ENCODE results near the gene LSMEM2. TPM values are rescaled to one million over a fixed set of nuclear protein-coding genes. Genes with fewer than 3 reads are reported as not detected.

Gene LSMEM2
- total and polyA plus RNA-seq, 2 experiments from 2014 or later = not detected

DNA sequence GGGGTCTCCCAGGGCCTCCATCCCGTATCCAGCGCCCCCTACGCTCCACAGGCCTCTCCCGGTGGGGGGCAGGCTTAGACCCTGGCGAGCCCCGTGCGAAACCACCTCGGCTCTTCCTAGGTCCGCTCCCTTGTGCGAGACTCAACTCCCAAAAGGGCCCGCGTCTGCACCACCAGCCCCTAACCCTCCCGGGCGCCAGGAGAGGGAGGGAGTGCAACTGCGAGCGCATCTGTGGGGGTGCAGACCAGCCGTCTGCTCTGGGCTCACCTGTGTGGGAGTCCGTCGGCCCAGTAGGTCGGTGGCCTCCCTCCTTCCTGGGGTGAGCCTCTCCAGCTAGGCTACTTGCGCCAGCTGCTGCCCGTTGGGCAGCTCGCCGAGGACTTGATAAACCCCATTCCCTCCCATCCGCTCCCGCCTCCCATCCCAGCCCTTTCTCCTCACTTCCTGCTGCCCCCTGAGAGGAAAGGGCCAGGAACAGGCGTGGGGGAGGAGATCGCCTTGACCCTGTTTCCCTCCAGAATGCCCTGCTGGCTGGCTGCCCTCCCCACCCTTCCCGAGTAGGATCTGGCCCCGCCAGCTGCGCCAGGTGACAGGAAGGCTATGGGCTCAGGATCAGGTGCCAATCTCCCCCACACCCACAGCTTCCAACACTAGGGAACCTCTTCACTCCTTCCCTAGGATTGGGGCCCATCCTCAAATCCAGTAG is 43.7 kb downstream of the LSMEM2 start, which contains the start of gene HYAL2:
Gene HYAL2 (minus strand): TSS at position 360 of the 706 bp plus-strand sequence. CDS start 2,256 bp downstream, outside the sequence.
- Histone ChIP-seq H3K9me3 (ENCODE audit: low read depth) (no peaks in the 10 kb centered on the region), H3K27ac (peak within 1 kb of the TSS; percentile 100), H3K4me2 (peak within 1 kb of the TSS; percentile 97), H4K20me1 (ENCODE audit: insufficient read depth, poor library complexity, severe bottlenecking) (peaks cover 3% of the 10 kb centered on the region), H3K9me2 (replicated peaks; ENCODE audit: insufficient read depth) (no peaks in the 10 kb centered on the region), H3K36me3 (replicated peaks; ENCODE audit: insufficient read depth, low read depth) (no peaks in the 10 kb centered on the region), H3K4me3 (peak within 1 kb of the TSS; percentile 88), H2AFZ (peak within 1 kb of the TSS; percentile 84), H3K79me2 (peaks cover 48% of the 10 kb centered on the region), H3K27me3 (no peaks in the 10 kb centered on the region), H3K4me1 (ENCODE audit: insufficient read depth) (peaks cover 51% of the 10 kb centered on the region)
- TF ChIP-seq EZH2 (IDR thresholded peaks at IDR 0.05; ENCODE audit: borderline replicate concordance) (no peak), EZH2phosphoT487 (IDR thresholded peaks at IDR 0.05; ENCODE audit: low read depth, severe bottlenecking, unreplicated experiment) (no peak)
- TF ChIP-seq, protein P1, sequence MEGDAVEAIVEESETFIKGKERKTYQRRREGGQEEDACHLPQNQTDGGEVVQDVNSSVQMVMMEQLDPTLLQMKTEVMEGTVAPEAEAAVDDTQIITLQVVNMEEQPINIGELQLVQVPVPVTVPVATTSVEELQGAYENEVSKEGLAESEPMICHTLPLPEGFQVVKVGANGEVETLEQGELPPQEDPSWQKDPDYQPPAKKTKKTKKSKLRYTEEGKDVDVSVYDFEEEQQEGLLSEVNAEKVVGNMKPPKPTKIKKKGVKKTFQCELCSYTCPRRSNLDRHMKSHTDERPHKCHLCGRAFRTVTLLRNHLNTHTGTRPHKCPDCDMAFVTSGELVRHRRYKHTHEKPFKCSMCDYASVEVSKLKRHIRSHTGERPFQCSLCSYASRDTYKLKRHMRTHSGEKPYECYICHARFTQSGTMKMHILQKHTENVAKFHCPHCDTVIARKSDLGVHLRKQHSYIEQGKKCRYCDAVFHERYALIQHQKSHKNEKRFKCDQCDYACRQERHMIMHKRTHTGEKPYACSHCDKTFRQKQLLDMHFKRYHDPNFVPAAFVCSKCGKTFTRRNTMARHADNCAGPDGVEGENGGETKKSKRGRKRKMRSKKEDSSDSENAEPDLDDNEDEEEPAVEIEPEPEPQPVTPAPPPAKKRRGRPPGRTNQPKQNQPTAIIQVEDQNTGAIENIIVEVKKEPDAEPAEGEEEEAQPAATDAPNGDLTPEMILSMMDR (IDR thresholded peaks at IDR 0.05; ENCODE audit: poor library complexity) = no peak
- DNase-seq (ENCODE audit: low spot score) = no peak
- 44% methylated on average over 31 of the region's 31 CpGs for WGBS (ENCODE audit: low lambda C conversion rate, missing lambda C conversion rate)

DNA sequence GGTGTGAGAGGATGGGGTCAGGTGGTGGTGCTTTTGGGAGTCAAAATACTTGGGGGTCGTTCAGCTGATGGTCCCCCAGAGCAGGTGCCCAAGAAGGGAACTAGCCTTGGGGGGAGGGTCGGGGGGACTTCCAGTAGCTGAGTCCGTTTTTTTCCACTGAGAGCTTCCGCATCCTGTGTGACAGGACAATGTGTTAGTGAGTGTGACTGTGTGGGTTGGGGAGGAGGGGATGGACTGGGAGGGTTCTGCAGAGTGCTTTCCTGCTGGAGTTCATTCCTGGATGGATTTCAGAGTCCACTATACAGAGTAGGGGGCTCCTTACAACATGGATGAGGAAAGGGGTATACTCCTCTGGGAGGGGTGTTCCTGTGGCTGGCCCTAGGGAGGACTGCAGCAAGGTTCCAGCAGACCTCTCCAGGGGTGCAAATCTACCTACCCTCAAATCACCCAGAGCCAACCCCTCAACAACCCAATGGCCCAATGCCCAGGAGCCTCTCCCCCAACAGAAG is 44.3 kb downstream of the LSMEM2 start:
- no peak overlapping the region for H3K4me3 ChIP-seq
- no peak for TF ChIP-seq EZH2 (IDR thresholded peaks at IDR 0.05; ENCODE audit: borderline replicate concordance)
- TF ChIP-seq, protein P1 (IDR thresholded peaks at IDR 0.05; ENCODE audit: poor library complexity) = no peak
- TF ChIP-seq EZH2phosphoT487 (IDR thresholded peaks at IDR 0.05; ENCODE audit: low read depth, severe bottlenecking, unreplicated experiment) = no peak
- 70% methylated on average over 4 of the region's 4 CpGs for WGBS (ENCODE audit: low lambda C conversion rate, missing lambda C conversion rate)
- no peaks in the 10 kb centered on the region for H3K36me3 ChIP-seq (replicated peaks; ENCODE audit: insufficient read depth, low read depth)
- H3K27me3 ChIP-seq = no peaks in the 10 kb centered on the region
- H3K4me1 ChIP-seq (ENCODE audit: insufficient read depth) = peaks cover 45% of the 10 kb centered on the region
- H3K9me2 ChIP-seq (replicated peaks; ENCODE audit: insufficient read depth) = no peaks in the 10 kb centered on the region
- no peak overlapping the region for H2AFZ ChIP-seq
- H3K79me2 ChIP-seq = peaks cover 46% of the 10 kb centered on the region
- peak overlapping the region; percentile 97 for H3K4me2 ChIP-seq
- no peak for DNase-seq (ENCODE audit: low spot score)
- peak overlapping the region; percentile 100 for H3K27ac ChIP-seq
- H4K20me1 ChIP-seq (ENCODE audit: insufficient read depth, poor library complexity, severe bottlenecking) = peaks cover 2% of the 10 kb centered on the region
- H3K9me3 ChIP-seq (ENCODE audit: low read depth) = no peaks in the 10 kb centered on the region

DNA sequence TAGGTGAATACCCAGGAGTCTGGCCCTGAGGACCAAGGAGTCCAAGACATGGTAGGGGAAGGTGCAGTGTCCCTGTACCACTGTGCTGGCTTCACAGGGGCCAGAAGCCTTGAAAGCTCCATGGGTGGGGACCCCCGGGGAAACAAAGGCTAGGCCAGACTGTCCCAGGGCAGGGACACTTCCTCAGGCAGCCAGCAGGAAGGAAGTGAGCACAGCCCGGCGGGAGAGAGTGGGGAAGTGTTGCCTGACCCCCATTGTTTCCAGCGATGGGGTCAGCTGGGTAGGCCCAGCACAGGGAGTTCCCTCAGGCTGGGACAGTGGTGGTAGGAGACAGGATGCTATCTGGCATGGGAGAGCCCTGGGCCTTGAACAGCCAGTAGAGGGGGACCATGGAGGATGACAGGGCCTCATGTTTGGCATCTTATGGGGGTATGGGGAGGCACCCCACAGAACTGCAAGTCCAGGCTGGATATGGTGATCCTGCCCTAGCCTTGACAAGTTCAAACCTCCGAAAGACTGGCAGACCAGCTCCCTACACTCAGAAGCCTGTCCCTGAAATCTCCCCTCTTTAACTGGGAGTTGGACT is 44.8 kb downstream of the LSMEM2 start:
- H3K4me1 ChIP-seq (ENCODE audit: insufficient read depth) = peaks cover 41% of the 10 kb centered on the region
- no peak for DNase-seq (ENCODE audit: low spot score)
- no peaks in the 10 kb centered on the region for H3K27me3 ChIP-seq
- H3K9me2 ChIP-seq (replicated peaks; ENCODE audit: insufficient read depth) = no peaks in the 10 kb centered on the region
- H3K4me3 ChIP-seq = no peak overlapping the region
- H2AFZ ChIP-seq = no peak overlapping the region
- TF ChIP-seq EZH2phosphoT487 (IDR thresholded peaks at IDR 0.05; ENCODE audit: low read depth, severe bottlenecking, unreplicated experiment) (no peak), EZH2 (IDR thresholded peaks at IDR 0.05; ENCODE audit: borderline replicate concordance) (no peak)
- TF ChIP-seq, protein P1 (IDR thresholded peaks at IDR 0.05; ENCODE audit: poor library complexity) = no peak
- no peaks in the 10 kb centered on the region for H3K36me3 ChIP-seq (replicated peaks; ENCODE audit: insufficient read depth, low read depth)
- 86% methylated on average over 5 of the region's 5 CpGs for WGBS (ENCODE audit: low lambda C conversion rate, missing lambda C conversion rate)
- peak overlapping the region; percentile 100 for H3K27ac ChIP-seq
- peaks cover 2% of the 10 kb centered on the region for H4K20me1 ChIP-seq (ENCODE audit: insufficient read depth, poor library complexity, severe bottlenecking)
- no peaks in the 10 kb centered on the region for H3K9me3 ChIP-seq (ENCODE audit: low read depth)
- H3K4me2 ChIP-seq = no peak overlapping the region
- H3K79me2 ChIP-seq = peaks cover 41% of the 10 kb centered on the region

Measured in hepatocyte (in vitro differentiated cells).